ENCODE data around the gene TMEM88. TPM values are rescaled to one million over a fixed set of nuclear protein-coding genes. Genes with fewer than 3 reads are reported as not detected.

The TMEM88 gene
- total RNA-seq, 4 donors from 2014 or later, result 6.5 to 41.6 (median 29.6) TPM

- Histone ChIP-seq H3K36me3 (peaks cover 0 to 56% of the 10 kb centered on the region in 2 donors), H3K27ac (peak overlapping the region in 1 of 4 donors; percentile 88), H3K4me1 (peaks cover 3 to 56% (median 24%) of the 10 kb centered on the region in 3 donors), H3K4me3 (peak overlapping the region in 1 of 2 donors; percentile 3), H3K9me3 (no peaks in the 10 kb centered on the region), H3K27me3 (no peaks in the 10 kb centered on the region)
- ATAC-seq, result no peak
- 47 to 71% methylated on average over 6 to 13 of the region's 21 CpGs for WGBS, 2 donors (ENCODE audit: low coverage in 1 of 2)
- no peak for TF ChIP-seq POLR2A (IDR thresholded peaks at IDR 0.05)
- TF ChIP-seq EP300 (IDR thresholded peaks at IDR 0.05), result no peak
- no peak for TF ChIP-seq CTCF (IDR thresholded peaks at IDR 0.05)
- TF ChIP-seq POLR2AphosphoS5 (IDR thresholded peaks at IDR 0.05), result no peak
Measured at GRCh38 chr17:7853691-7854038, 1.2 kb upstream of the TMEM88 start.

GRCh38 chr17:7854078-7854777 is 638 bp upstream of the TMEM88 start:
- Histone ChIP-seq H3K36me3 (peaks cover 0 to 51% of the 10 kb centered on the region in 2 donors), H3K4me3 (peak overlapping the region in 1 of 2 donors; percentile 57), H3K9me3 (no peaks in the 10 kb centered on the region), H3K27me3 (no peaks in the 10 kb centered on the region), H3K4me1 (peaks cover 3 to 62% (median 27%) of the 10 kb centered on the region in 3 donors), H3K27ac (peak overlapping the region in 3 of 4 donors; percentile 88 to 96 (median 95))
- ATAC-seq, result no peak
- TF ChIP-seq POLR2AphosphoS5 (IDR thresholded peaks at IDR 0.05), result no peak
- no peak for TF ChIP-seq POLR2A (IDR thresholded peaks at IDR 0.05)
- TF ChIP-seq CTCF (IDR thresholded peaks at IDR 0.05), result no peak
- no peak for TF ChIP-seq EP300 (IDR thresholded peaks at IDR 0.05)
- WGBS, 2 donors (ENCODE audit: low coverage in 1 of 2), result 62 to 70% methylated on average over 6 to 22 of the region's 31 CpGs

- no peak for TF ChIP-seq EP300 (IDR thresholded peaks at IDR 0.05)
- TF ChIP-seq POLR2A (IDR thresholded peaks at IDR 0.05), result no peak
- no peak for TF ChIP-seq POLR2AphosphoS5 (IDR thresholded peaks at IDR 0.05)
- Histone ChIP-seq H3K4me1 (peaks cover 3 to 66% (median 27%) of the 10 kb centered on the region in 3 donors), H3K4me3 (peak overlapping the region in 1 of 2 donors; percentile 57), H3K9me3 (no peaks in the 10 kb centered on the region), H3K27ac (peak overlapping the region in 3 of 4 donors; percentile 88 to 96 (median 95)), H3K27me3 (no peaks in the 10 kb centered on the region), H3K36me3 (peaks cover 0 to 51% of the 10 kb centered on the region in 2 donors)
- whole genome bisulfite sequencing, 2 donors (ENCODE audit: low coverage in 1 of 2), result 13 to 40% methylated on average over 1 to 3 of the region's 15 CpGs
- ATAC-seq, result no peak
Measured at GRCh38 chr17:7855660-7856010, 769 bp downstream of the TMEM88 start.

- H3K4me3 ChIP-seq, result peak overlapping the region; percentile 57 to 86
- H3K4me1 ChIP-seq, result peaks cover 3 to 62% (median 27%) of the 10 kb centered on the region in 3 donors
- ATAC-seq, result no peak
- 0 to 5% methylated on average over 4 to 12 of the region's 29 CpGs for WGBS, 2 donors (ENCODE audit: low coverage in 1 of 2)
- H3K36me3 ChIP-seq, result peaks cover 0 to 51% of the 10 kb centered on the region in 2 donors
- peak overlapping the region; percentile 73 to 96 (median 92) for H3K27ac ChIP-seq
- no peaks in the 10 kb centered on the region for H3K27me3 ChIP-seq
- no peaks in the 10 kb centered on the region for H3K9me3 ChIP-seq
- TF ChIP-seq POLR2AphosphoS5 (IDR thresholded peaks at IDR 0.05) (peak; percentile 34), EP300 (IDR thresholded peaks at IDR 0.05) (no peak)
Measured at GRCh38 chr17:7856011-7856810, 1.3 kb downstream of the TMEM88 start.

GRCh38 chr17:7856811-7857712 is 2.2 kb downstream of the TMEM88 start, which contains the start of gene NAA38:
TSS of gene NAA38 (minus strand) at chr17:7857559. CDS start at chr17:7857463, 96 bp downstream.
- peak; percentile 91 for ATAC-seq
- WGBS, 2 donors (ENCODE audit: low coverage in 1 of 2), result 1% methylated on average over 22 to 29 of the region's 64 CpGs
- Histone ChIP-seq H3K27me3 (no peaks in the 10 kb centered on the region), H3K4me1 (peaks cover 3 to 53% (median 25%) of the 10 kb centered on the region in 3 donors), H3K9me3 (no peaks in the 10 kb centered on the region), H3K27ac (peak within 1 kb of the TSS; percentile 73 to 96 (median 92)), H3K4me3 (peak within 1 kb of the TSS; percentile 57 to 86), H3K36me3 (peaks cover 0 to 54% of the 10 kb centered on the region in 2 donors)
- TF ChIP-seq CTCF (IDR thresholded peaks at IDR 0.05) (peak in 3 of 4 experiments; percentile 40 to 83 (median 46)), POLR2A (IDR thresholded peaks at IDR 0.05) (peak; percentile 44 to 47), EP300 (IDR thresholded peaks at IDR 0.05) (no peak), POLR2AphosphoS5 (IDR thresholded peaks at IDR 0.05) (peak; percentile 85)

Measured in gastroesophageal sphincter (tissue), 4 donors.